HUES64 (cell line): ENCODE data around the gene HAX1.
"Not testable (repeated sequence)": the region's sequence is repeated elsewhere in the genome, so short reads cannot be mapped to it uniquely, and the experiment has no call there.

ENCODE experiments used
- H3K27ac ChIP-seq: 2 replicates; pipeline ENCODE4 v1.7.0; 2013; ENCODE audit warnings: low read depth, low read length, inconsistent platforms
- H3K27me3 ChIP-seq: 2 replicates; pipeline ENCODE4 v1.6.1; 2013; ENCODE audit warnings: mild to moderate bottlenecking, low read length; ENCODE audit not compliant: insufficient read depth
- H3K36me3 ChIP-seq: 2 replicates; pipeline ENCODE4 v1.6.1; 2013; ENCODE audit warnings: mild to moderate bottlenecking, low read length; ENCODE audit not compliant: insufficient read depth
- H3K4me1 ChIP-seq: 2 replicates; pipeline ENCODE4 v1.6.1; 2013; ENCODE audit warnings: mild to moderate bottlenecking, low read length, moderate library complexity; ENCODE audit not compliant: insufficient read depth
- H3K4me3 ChIP-seq: 2 replicates; pipeline ENCODE4 v1.5.1; 2013; ENCODE audit warnings: mild to moderate bottlenecking, low read length, moderate library complexity
- H3K9ac ChIP-seq: 2 replicates; pipeline ENCODE4 v1.6.1; 2013; ENCODE audit warnings: mild to moderate bottlenecking, low read depth, low read length
- H3K9me3 ChIP-seq: 2 replicates; pipeline ENCODE4 v1.6.1; 2013; ENCODE audit warnings: low read depth, low read length; ENCODE audit not compliant: insufficient read depth
- WGBS: fragments of 150-250, 120-280 bp; methylation state at CpG from one replicate; pipeline ENCODE4 v1.1.7; 2013; ENCODE audit warnings: missing lambda C conversion rate; 5-methylcytosine and 5-hydroxymethylcytosine counted together

HAX1 gene

DNA sequence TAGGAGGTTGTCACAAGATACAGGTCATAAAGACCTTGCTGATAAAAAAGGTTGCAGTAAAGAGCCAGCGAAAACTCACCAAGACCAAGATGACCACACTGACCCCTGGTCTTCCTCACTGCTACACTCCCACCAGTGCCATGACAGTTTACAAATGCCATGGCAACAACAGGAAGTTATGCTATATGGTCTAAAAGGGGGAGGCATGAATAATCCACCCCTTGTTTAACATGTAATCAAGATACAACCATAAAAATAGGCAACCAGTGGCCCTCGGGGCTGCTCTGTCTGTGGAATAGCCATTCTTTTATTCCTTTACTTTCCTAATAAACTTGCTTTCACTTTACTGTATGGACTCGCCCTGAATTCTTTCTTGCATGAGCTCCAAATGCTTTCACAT is 41.8 kb downstream of the HAX1 start:
- not testable (repeated sequence) for H3K27ac ChIP-seq, H3K9ac ChIP-seq, H3K4me3 ChIP-seq, H3K4me1 ChIP-seq, H3K27me3 ChIP-seq, H3K36me3 ChIP-seq
- peaks cover 12% of the 10 kb centered on the region; the same call in 1 of the 2 replicates for H3K9me3 ChIP-seq
- 90% methylated on average over 3 of the region's 3 CpGs for WGBS

DNA sequence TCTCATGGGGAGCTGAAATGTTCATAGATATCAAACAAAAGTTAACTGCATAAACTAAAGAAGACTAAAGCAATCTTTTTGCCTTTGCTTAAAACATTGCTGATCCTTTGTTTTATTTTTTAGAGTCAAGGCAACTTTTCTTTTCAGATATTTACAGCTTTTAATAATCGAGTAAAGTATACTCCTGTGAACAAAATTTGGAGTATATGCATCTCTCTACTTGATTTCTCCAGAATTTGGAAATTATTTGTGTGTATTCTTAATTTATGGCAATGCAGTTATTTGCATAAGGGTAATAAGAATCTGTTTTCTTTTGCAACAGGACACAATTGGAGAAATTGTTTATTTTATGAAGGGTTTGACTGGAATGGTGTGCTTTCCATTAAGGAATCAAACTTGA is 44.3 kb downstream of the HAX1 start:
- H3K27ac ChIP-seq, result no peak overlapping the region
- H3K36me3 ChIP-seq, result no peaks in the 10 kb centered on the region
- WGBS, result no CpG with 5 or more reads among the region's 1 CpG
- no peaks in the 10 kb centered on the region for H3K4me1 ChIP-seq
- H3K9ac ChIP-seq, result no peak overlapping the region
- no peaks in the 10 kb centered on the region for H3K27me3 ChIP-seq
- peaks cover 12% of the 10 kb centered on the region; the same call in 1 of the 2 replicates for H3K9me3 ChIP-seq
- no peak overlapping the region for H3K4me3 ChIP-seq

DNA sequence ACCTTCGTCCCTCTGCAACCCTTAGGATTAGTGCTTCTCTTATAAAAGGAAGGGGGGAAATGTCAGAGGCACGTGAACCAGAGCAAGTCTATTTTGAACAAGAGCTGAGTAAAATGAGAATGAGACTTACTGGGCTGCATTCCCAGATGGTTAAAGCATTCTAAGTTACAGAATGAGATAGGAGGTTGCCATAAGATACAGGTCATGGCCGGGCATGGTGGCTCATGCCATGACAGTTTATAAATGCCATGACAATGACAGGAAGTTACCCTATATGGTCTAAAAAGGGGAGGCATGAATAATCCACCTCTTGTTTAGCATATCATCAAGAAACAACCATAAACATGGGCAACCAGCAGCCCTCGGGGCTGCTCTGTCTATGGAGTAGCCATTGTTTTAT is 46.0 kb downstream of the HAX1 start:
- no peaks in the 10 kb centered on the region for H3K4me1 ChIP-seq
- peaks cover 12% of the 10 kb centered on the region; the same call in 1 of the 2 replicates for H3K9me3 ChIP-seq
- H3K27me3 ChIP-seq, result no peaks in the 10 kb centered on the region; the same call in 1 of the 2 replicates
- H3K9ac ChIP-seq, result no peak overlapping the region
- 87% methylated on average over 4 of the region's 4 CpGs for WGBS
- H3K27ac ChIP-seq, result no peak overlapping the region
- no peak overlapping the region for H3K4me3 ChIP-seq
- H3K36me3 ChIP-seq, result no peaks in the 10 kb centered on the region

DNA sequence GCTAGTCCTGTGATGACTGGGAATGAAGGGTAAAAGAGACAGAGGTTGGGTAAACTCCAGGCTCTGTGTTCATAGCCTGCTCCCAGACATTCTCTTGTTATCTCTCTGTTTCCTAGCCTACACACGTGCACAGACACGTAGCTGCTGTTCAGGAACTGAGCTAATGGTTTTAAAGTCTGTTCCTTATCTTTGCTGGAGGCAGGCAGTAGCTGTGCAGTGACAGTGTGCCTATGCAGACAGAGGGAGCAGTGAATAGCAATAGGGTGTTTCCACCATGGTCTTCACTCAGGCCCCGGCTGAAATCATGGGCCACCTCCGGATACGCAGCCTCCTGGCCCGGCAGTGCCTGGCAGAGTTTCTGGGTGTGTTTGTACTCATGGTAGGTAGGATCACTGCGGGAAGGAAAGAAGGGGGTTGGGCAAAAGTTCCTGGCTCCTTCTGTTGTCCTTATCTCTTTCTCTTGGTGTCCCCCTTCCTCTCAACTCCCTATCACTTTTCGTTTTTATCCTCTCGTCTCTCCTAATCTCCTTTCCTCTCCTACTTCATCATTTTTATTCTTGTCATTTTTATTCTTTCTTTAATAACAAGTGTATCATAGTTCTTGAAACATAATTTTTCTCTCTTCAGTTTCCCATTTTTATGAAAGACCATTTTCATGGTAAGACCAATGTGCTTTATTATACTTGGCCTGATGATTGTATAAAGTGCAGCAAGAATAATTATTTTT is 48.6 kb downstream of the HAX1 start, which contains the start of gene AQP10:
Gene AQP10 (plus strand): TSS at position 212 of the 727 bp plus-strand sequence. CDS start 63 bp downstream, at position 275.
- H3K4me3 ChIP-seq, result no peak within 1 kb of the TSS
- H3K4me1 ChIP-seq, result no peaks in the 10 kb centered on the region
- H3K9me3 ChIP-seq, result peaks cover 12% of the 10 kb centered on the region; the same call in 1 of the 2 replicates
- no peaks in the 10 kb centered on the region for H3K36me3 ChIP-seq
- no peak within 1 kb of the TSS for H3K27ac ChIP-seq
- WGBS, result 85% methylated on average over 9 of the region's 9 CpGs
- no peaks in the 10 kb centered on the region; the same call in 1 of the 2 replicates for H3K27me3 ChIP-seq
- no peak within 1 kb of the TSS for H3K9ac ChIP-seq

DNA sequence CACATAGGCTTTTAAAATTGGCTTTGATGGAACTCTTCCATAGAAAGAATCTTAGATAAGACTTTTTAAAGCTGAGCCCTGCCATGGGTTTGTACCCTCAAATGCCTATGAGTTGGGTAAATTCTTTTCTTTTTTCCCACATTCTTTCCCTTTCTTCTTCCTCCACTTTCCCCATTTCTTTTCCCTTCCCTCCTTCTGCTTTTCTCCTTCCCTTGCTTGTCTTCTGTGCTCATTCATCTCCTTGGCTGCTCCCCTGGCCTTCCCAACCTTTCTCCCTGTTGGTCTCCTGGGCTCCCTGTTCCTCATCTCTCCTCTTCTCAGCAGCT is 49.1 kb downstream of the HAX1 start:
- H3K9ac ChIP-seq, H3K4me3 ChIP-seq, H3K27me3 ChIP-seq, H3K4me1 ChIP-seq, H3K9me3 ChIP-seq, H3K27ac ChIP-seq, H3K36me3 ChIP-seq: not testable (repeated sequence)

DNA sequence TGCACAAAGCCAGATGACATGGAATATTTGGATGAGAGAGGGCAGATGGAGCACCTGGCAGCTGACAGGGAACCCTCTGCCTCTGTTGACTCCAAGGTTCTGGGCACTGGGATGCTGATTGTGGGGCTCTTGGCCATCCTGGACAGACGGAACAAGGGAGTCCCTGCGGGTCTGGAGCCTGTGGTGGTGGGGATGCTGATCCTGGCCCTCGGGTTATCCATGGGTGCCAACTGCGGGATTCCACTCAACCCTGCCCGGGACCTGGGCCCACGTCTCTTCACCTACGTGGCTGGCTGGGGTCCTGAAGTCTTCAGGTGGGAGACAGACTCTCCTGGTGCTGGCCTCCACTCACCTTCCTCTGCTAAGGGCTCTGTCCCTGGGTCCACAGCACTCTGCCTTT is 51.1 kb downstream of the HAX1 start:
- Histone ChIP-seq H3K27me3 (no peaks in the 10 kb centered on the region; the same call in 1 of the 2 replicates), H3K4me1 (peaks cover 17% of the 10 kb centered on the region), H3K27ac (no peak overlapping the region), H3K36me3 (no peaks in the 10 kb centered on the region), H3K4me3 (no peak overlapping the region), H3K9me3 (no peaks in the 10 kb centered on the region), H3K9ac (no peak overlapping the region)
- WGBS, result 91% methylated on average over 7 of the region's 7 CpGs

DNA sequence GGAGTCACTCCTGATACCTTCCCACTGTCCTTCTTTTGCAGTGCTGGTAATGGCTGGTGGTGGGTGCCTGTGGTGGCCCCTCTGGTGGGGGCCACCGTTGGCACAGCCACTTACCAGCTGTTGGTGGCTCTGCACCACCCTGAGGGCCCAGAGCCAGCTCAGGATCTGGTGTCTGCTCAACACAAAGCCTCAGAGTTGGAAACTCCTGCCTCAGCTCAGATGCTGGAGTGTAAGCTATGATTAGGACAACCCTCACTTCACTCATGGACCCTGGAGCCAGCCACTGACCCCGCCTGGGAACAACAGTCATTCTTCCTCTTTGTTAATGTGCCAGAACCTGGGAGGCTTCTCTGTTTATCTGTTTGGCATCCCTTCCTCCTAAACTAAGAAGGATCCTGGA is 51.8 kb downstream of the HAX1 start:
- Histone ChIP-seq H3K9me3 (no peaks in the 10 kb centered on the region), H3K4me1 (peaks cover 21% of the 10 kb centered on the region), H3K4me3 (peak overlapping the region; percentile 99), H3K27ac (no peak overlapping the region), H3K36me3 (no peaks in the 10 kb centered on the region), H3K9ac (no peak overlapping the region), H3K27me3 (no peaks in the 10 kb centered on the region; the same call in 1 of the 2 replicates)
- 86% methylated on average over 2 of the region's 2 CpGs for WGBS

DNA sequence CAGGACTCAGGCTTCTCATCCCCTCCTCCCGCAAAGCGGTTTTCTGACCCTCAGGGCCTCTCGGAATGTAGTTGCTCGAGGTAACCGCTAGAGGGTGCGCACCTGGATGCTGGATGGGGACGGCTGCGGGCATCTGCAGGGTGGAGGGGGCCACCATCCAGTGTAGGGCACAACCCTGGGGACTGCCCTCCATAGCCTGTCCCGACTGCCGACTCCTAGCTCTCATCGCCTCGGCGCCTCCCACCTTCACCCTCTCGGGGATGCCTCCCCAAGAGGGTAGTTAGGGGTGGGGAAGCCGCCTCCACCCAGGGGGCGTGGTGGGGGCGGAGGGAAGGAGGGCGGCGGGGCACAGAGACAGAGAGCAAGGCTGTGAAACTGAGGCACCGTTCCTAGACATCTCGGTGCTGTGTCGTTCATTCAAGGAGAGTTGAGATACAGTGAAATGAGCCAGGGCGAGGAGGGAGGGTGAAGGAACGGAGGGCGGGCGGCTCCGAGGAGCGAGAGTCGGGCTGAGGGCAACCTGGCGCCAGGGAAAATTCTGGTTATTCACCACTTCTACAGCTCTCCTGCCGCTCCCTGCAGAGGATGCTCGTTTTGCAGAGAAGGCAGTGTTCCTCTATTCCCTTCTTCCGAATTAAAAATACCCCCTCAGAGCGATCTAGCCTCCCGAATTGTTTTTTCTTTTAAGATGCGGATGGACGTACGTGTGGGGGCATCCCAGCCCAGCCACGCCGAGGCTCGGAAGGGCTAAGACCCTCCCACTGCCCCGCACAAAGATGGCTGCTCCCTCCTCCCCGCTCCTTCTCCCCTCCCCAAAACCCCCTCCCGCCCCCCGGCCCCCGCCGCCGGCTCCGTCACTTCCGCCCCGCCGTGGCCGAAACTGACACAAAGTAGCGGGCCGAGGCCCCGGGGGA is 52.5 kb downstream of the HAX1 start, which contains the start of gene ATP8B2:
Gene ATP8B2 (plus strand): TSS at position 857 of the 914 bp plus-strand sequence. CDS start 2,617 bp downstream, outside the sequence.
- Histone ChIP-seq H3K36me3 (no peaks in the 10 kb centered on the region), H3K9ac (peak within 1 kb of the TSS; percentile 60), H3K27ac (peak within 1 kb of the TSS; percentile 73), H3K4me3 (peak within 1 kb of the TSS; percentile 99), H3K9me3 (no peaks in the 10 kb centered on the region), H3K4me1 (peaks cover 28% of the 10 kb centered on the region), H3K27me3 (no peaks in the 10 kb centered on the region; the same call in 1 of the 2 replicates)
- under 1% methylated on average over 42 of the region's 56 CpGs for WGBS
